WTC11 (cell line): ENCODE measurements around the gene KRTAP19-6. TPM values are rescaled to one million over a fixed set of nuclear protein-coding genes. Genes with fewer than 3 reads are reported as not detected.

ENCODE experiments used
- ATAC-seq: fragments of 200-7000 bp; cut with Tn5 transposase; 2 replicates; pipeline ENCODE4 v1.10.0; 2021; ENCODE audit warnings: mild to moderate bottlenecking, moderate library complexity
- Bru-seq: library from RNA; stranded (reverse); fragments of 400-500 nt; gene quantifications from one replicate; lab custom pipeline; 2021; lab: Mats Ljungman, UMichigan
- CTCF ChIA-PET: fragments of 300-600 bp; sonication (Branson Sonifier 250); formaldehyde crosslinking; loops from one replicate; lab custom pipeline; 2021; ENCODE audit warnings: antibody characterized with exemption; lab: Charles Lee
- POLR2A ChIA-PET: fragments of 350-600 bp; sonication (Branson Sonifier 250); formaldehyde crosslinking; loops from one replicate; lab custom pipeline; 2021; ENCODE audit warnings: antibody characterized with exemption; lab: Charles Lee
- DNase-seq: peaks from one replicate; pipeline ENCODE4 v3.0.0; 2021; ENCODE audit warnings: low spot score
- H3K27ac Mint-ChIP-seq: 2 replicates; pipeline ENCODE4 v1.8.0; 2021; ENCODE audit warnings: mixed read lengths
- H3K27me3 Mint-ChIP-seq: 2 replicates; pipeline ENCODE4 v1.8.0; 2021; ENCODE audit warnings: low read depth, mild to moderate bottlenecking, moderate library complexity, mixed read lengths
- H3K36me3 Mint-ChIP-seq: 2 replicates; pipeline ENCODE4 v1.8.0; 2021; ENCODE audit warnings: mixed read lengths
- H3K4me1 Mint-ChIP-seq: 2 replicates; pipeline ENCODE4 v1.8.0; 2022; ENCODE audit warnings: mixed read lengths
- H3K4me3 Mint-ChIP-seq: 2 replicates; pipeline ENCODE4 v1.8.0; 2021; ENCODE audit warnings: mild to moderate bottlenecking, moderate library complexity, mixed read lengths
- H3K9me3 Mint-ChIP-seq: 2 replicates; pipeline ENCODE4 v1.8.0; 2021; ENCODE audit warnings: mixed read lengths
- FOXK1 ChIP-seq: sonication (generic); formaldehyde crosslinking; IDR thresholded peaks from 2 replicates; pipeline ENCODE4 v1.8.0; 2022; ENCODE audit warnings: mild to moderate bottlenecking, moderate library complexity, missing genetic modification reagents
- GTF2I ChIP-seq: fragments of 250-450 bp; sonication (Bioruptor Pico); conservative IDR thresholded peaks from 2 replicates; pipeline ENCODE4 v1.4.0; 2021; ENCODE audit warnings: mild to moderate bottlenecking
- HMGA2 ChIP-seq: fragments of 250-450 bp; sonication (Bioruptor Pico); IDR thresholded peaks from 2 replicates; pipeline ENCODE4 v1.4.0; 2021; ENCODE audit warnings: mild to moderate bottlenecking, moderate library complexity
- IRF2 ChIP-seq: sonication (generic); formaldehyde crosslinking; IDR thresholded peaks from 2 replicates; pipeline ENCODE4 v1.8.0; 2022; ENCODE audit warnings: low read depth, missing genetic modification reagents, borderline replicate concordance
- MXD4 ChIP-seq: fragments of 250-450 bp; sonication (Bioruptor Pico); IDR thresholded peaks from 2 replicates; pipeline ENCODE4 v1.8.0; 2021; ENCODE audit warnings: mild to moderate bottlenecking, moderate library complexity, borderline replicate concordance
- NR2C2 ChIP-seq: sonication (generic); formaldehyde crosslinking; IDR thresholded peaks from 2 replicates; pipeline ENCODE4 v1.8.0; 2022; ENCODE audit warnings: mild to moderate bottlenecking, missing genetic modification reagents
- RELA ChIP-seq: sonication (generic); formaldehyde crosslinking; IDR thresholded peaks from 2 replicates; pipeline ENCODE4 v1.8.1; 2022; ENCODE audit warnings: missing genetic modification reagents, mild to moderate bottlenecking, borderline replicate concordance
- SMAD3 ChIP-seq: sonication (generic); formaldehyde crosslinking; IDR thresholded peaks from 2 replicates; pipeline ENCODE4 v1.8.0; 2022; ENCODE audit warnings: missing genetic modification reagents, mild to moderate bottlenecking, borderline replicate concordance
- SP1 ChIP-seq: sonication (generic); formaldehyde crosslinking; conservative IDR thresholded peaks from 2 replicates; pipeline ENCODE4 v1.8.1; 2022; ENCODE audit warnings: missing genetic modification reagents
- TEAD4 ChIP-seq: sonication (generic); formaldehyde crosslinking; IDR thresholded peaks from 2 replicates; pipeline ENCODE4 v1.8.0; 2022; ENCODE audit warnings: mild to moderate bottlenecking, missing genetic modification reagents
- long read RNA-seq, 3 experiments: library from RNA in 1 of 3; library from capped mRNA in 1 of 3; library from polyadenylated mRNA in 1 of 3; unstranded in 2 of 3; stranded (forward) in 1 of 3; transcript quantifications; one replicate each; pipeline ENCODE4 v2.0.0, GENCODE V29; 2021
- total RNA-seq: library from RNA; stranded (reverse); gene quantifications from 3 replicates; pipeline ENCODE4 v1.2.3, GENCODE V29; 2021
- TF ChIP-seq, protein P1 (sequence below): sonication (generic); formaldehyde crosslinking; conservative IDR thresholded peaks from 2 replicates; pipeline ENCODE4 v1.8.1; 2022; ENCODE audit warnings: mild to moderate bottlenecking, missing genetic modification reagents
- TF ChIP-seq, protein P2 (sequence below): sonication (generic); formaldehyde crosslinking; IDR thresholded peaks from 2 replicates; pipeline ENCODE4 v1.8.1; 2022; ENCODE audit warnings: low read depth, missing genetic modification reagents, borderline replicate concordance
- TF ChIP-seq, protein P3 (sequence below): sonication (generic); formaldehyde crosslinking; IDR thresholded peaks from 2 replicates; pipeline ENCODE4 v1.8.0; 2023; ENCODE audit warnings: missing genetic modification reagents, mild to moderate bottlenecking, borderline replicate concordance
- TF ChIP-seq, protein P4 (sequence below): fragments of 250-450 bp; sonication (Bioruptor Pico); IDR thresholded peaks from 2 replicates; pipeline ENCODE4 v1.9.0; 2021; ENCODE audit warnings: mild to moderate bottlenecking, borderline replicate concordance
- TF ChIP-seq, protein P5 (sequence below): fragments of 250-450 bp; sonication (Bioruptor Pico); IDR thresholded peaks from 2 replicates; pipeline ENCODE4 v2.1.2; 2022; ENCODE audit warnings: mild to moderate bottlenecking, moderate library complexity
- TF ChIP-seq, protein P6 (sequence below): sonication (generic); formaldehyde crosslinking; conservative IDR thresholded peaks from 2 replicates; pipeline ENCODE4 v1.8.1; 2023; ENCODE audit warnings: mild to moderate bottlenecking, low read depth, missing genetic modification reagents, moderate library complexity
- TF ChIP-seq, protein P7 (sequence below): sonication (generic); formaldehyde crosslinking; IDR thresholded peaks from 2 replicates; pipeline ENCODE4 v1.8.1; 2022; ENCODE audit warnings: mild to moderate bottlenecking, moderate library complexity, missing genetic modification reagents

KRTAP19-6 gene, protein sequence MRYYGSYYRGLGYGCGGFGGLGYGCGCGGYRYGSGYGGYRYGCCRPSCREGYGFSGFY
- total RNA-seq (not detected in 3 replicates), Bru-seq, nascent RNA (not detected)
- long read RNA-seq, experiment 1: 0 reads
- long read RNA-seq, experiment 2: 0 reads
- long read RNA-seq, experiment 3: 0 reads

DNA sequence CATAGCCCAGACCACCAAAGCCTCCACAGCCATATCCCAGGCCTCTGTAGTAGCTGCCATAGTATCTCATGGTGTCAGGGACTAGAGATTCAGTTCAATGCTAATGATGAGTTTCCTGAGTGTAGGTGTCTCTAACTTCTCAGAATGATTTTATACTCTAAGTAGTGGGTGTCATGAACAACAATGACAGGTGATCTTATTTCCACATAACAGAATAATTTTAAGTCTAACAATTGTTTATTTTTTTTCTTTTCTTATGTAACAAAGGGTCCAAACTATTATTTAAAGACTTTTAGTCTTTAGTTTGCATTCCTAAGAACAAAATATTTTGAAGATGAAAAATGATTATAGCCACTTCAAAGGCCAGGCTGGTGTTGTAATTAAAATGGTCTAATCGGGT lies at the start of gene KRTAP19-6:
Gene KRTAP19-6, minus strand, starts transcription at position 101 of the 400 bp plus-strand sequence. Its CDS starts 31 bp downstream, at position 70.
- DNase-seq: no peak
- no peak for ATAC-seq
- CTCF ChIA-PET: no interaction called here
- H3K4me3 Mint-ChIP-seq: no peak within 1 kb of the TSS
- no peak within 1 kb of the TSS for H3K27ac Mint-ChIP-seq
- no peaks in the 10 kb centered on the region for H3K36me3 Mint-ChIP-seq
- H3K27me3 Mint-ChIP-seq: no peaks in the 10 kb centered on the region
- peaks cover 6% of the 10 kb centered on the region for H3K9me3 Mint-ChIP-seq
- TF ChIP-seq, protein P1, sequence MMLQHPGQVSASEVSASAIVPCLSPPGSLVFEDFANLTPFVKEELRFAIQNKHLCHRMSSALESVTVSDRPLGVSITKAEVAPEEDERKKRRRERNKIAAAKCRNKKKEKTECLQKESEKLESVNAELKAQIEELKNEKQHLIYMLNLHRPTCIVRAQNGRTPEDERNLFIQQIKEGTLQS (CRISPR knock-in tag): no peak
- H3K4me1 Mint-ChIP-seq: no peaks in the 10 kb centered on the region
- POLR2A ChIA-PET: no interaction called here

DNA sequence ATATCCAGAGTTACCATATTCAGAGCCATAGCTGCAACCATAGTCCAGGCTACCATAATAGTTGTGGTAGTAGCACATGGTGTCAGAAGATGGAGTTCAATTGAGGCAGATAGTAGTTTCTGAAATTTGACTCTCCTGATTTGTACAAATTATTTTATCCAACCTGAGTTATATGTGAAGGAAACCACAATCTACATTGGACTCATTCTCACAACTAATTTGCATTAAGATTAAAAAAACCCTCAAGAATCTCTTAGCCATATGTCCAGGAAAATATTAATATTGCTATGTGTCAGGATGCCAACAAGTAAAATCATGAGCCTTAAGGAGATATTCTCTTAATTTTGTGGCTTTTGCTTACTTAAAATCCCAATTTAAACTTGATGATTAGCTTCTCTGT lies 48.6 kb upstream of the KRTAP19-6 start, which contains the start of gene KRTAP22-2:
Gene KRTAP22-2, minus strand, starts transcription at position 101 of the 400 bp plus-strand sequence.
- Mint-ChIP-seq H3K9me3 (no peaks in the 10 kb centered on the region), H3K4me3 (no peak within 1 kb of the TSS), H3K36me3 (no peaks in the 10 kb centered on the region), H3K27ac (no peak within 1 kb of the TSS), H3K27me3 (no peaks in the 10 kb centered on the region), H3K4me1 (no peaks in the 10 kb centered on the region)
- CTCF ChIA-PET: no interaction called here
- POLR2A ChIA-PET: no interaction called here
- TF ChIP-seq HMGA2 (no peak), NR2C2 (no peak), TEAD4 (CRISPR knock-in tag) (no peak), MXD4 (no peak), RELA (CRISPR knock-in tag) (no peak), SP1 (CRISPR knock-in tag) (no peak), FOXK1 (CRISPR knock-in tag) (no peak), IRF2 (CRISPR knock-in tag) (no peak), SMAD3 (CRISPR knock-in tag) (no peak), GTF2I (CRISPR knock-in tag) (no peak)
- TF ChIP-seq, protein P2, sequence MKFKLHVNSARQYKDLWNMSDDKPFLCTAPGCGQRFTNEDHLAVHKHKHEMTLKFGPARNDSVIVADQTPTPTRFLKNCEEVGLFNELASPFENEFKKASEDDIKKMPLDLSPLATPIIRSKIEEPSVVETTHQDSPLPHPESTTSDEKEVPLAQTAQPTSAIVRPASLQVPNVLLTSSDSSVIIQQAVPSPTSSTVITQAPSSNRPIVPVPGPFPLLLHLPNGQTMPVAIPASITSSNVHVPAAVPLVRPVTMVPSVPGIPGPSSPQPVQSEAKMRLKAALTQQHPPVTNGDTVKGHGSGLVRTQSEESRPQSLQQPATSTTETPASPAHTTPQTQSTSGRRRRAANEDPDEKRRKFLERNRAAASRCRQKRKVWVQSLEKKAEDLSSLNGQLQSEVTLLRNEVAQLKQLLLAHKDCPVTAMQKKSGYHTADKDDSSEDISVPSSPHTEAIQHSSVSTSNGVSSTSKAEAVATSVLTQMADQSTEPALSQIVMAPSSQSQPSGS (CRISPR knock-in tag): no peak
- TF ChIP-seq, protein P3, sequence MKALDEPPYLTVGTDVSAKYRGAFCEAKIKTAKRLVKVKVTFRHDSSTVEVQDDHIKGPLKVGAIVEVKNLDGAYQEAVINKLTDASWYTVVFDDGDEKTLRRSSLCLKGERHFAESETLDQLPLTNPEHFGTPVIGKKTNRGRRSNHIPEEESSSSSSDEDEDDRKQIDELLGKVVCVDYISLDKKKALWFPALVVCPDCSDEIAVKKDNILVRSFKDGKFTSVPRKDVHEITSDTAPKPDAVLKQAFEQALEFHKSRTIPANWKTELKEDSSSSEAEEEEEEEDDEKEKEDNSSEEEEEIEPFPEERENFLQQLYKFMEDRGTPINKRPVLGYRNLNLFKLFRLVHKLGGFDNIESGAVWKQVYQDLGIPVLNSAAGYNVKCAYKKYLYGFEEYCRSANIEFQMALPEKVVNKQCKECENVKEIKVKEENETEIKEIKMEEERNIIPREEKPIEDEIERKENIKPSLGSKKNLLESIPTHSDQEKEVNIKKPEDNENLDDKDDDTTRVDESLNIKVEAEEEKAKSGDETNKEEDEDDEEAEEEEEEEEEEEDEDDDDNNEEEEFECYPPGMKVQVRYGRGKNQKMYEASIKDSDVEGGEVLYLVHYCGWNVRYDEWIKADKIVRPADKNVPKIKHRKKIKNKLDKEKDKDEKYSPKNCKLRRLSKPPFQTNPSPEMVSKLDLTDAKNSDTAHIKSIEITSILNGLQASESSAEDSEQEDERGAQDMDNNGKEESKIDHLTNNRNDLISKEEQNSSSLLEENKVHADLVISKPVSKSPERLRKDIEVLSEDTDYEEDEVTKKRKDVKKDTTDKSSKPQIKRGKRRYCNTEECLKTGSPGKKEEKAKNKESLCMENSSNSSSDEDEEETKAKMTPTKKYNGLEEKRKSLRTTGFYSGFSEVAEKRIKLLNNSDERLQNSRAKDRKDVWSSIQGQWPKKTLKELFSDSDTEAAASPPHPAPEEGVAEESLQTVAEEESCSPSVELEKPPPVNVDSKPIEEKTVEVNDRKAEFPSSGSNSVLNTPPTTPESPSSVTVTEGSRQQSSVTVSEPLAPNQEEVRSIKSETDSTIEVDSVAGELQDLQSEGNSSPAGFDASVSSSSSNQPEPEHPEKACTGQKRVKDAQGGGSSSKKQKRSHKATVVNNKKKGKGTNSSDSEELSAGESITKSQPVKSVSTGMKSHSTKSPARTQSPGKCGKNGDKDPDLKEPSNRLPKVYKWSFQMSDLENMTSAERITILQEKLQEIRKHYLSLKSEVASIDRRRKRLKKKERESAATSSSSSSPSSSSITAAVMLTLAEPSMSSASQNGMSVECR (CRISPR knock-in tag): no peak
- TF ChIP-seq, protein P4, sequence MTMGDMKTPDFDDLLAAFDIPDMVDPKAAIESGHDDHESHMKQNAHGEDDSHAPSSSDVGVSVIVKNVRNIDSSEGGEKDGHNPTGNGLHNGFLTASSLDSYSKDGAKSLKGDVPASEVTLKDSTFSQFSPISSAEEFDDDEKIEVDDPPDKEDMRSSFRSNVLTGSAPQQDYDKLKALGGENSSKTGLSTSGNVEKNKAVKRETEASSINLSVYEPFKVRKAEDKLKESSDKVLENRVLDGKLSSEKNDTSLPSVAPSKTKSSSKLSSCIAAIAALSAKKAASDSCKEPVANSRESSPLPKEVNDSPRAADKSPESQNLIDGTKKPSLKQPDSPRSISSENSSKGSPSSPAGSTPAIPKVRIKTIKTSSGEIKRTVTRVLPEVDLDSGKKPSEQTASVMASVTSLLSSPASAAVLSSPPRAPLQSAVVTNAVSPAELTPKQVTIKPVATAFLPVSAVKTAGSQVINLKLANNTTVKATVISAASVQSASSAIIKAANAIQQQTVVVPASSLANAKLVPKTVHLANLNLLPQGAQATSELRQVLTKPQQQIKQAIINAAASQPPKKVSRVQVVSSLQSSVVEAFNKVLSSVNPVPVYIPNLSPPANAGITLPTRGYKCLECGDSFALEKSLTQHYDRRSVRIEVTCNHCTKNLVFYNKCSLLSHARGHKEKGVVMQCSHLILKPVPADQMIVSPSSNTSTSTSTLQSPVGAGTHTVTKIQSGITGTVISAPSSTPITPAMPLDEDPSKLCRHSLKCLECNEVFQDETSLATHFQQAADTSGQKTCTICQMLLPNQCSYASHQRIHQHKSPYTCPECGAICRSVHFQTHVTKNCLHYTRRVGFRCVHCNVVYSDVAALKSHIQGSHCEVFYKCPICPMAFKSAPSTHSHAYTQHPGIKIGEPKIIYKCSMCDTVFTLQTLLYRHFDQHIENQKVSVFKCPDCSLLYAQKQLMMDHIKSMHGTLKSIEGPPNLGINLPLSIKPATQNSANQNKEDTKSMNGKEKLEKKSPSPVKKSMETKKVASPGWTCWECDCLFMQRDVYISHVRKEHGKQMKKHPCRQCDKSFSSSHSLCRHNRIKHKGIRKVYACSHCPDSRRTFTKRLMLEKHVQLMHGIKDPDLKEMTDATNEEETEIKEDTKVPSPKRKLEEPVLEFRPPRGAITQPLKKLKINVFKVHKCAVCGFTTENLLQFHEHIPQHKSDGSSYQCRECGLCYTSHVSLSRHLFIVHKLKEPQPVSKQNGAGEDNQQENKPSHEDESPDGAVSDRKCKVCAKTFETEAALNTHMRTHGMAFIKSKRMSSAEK: no peak
- TF ChIP-seq, protein P5, sequence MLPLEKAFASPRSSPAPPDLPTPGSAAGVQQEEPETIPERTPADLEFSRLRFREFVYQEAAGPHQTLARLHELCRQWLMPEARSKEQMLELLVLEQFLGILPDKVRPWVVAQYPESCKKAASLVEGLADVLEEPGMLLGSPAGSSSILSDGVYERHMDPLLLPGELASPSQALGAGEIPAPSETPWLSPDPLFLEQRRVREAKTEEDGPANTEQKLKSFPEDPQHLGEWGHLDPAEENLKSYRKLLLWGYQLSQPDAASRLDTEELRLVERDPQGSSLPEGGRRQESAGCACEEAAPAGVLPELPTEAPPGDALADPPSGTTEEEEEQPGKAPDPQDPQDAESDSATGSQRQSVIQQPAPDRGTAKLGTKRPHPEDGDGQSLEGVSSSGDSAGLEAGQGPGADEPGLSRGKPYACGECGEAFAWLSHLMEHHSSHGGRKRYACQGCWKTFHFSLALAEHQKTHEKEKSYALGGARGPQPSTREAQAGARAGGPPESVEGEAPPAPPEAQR (CRISPR knock-in tag): no peak
- TF ChIP-seq, protein P6, sequence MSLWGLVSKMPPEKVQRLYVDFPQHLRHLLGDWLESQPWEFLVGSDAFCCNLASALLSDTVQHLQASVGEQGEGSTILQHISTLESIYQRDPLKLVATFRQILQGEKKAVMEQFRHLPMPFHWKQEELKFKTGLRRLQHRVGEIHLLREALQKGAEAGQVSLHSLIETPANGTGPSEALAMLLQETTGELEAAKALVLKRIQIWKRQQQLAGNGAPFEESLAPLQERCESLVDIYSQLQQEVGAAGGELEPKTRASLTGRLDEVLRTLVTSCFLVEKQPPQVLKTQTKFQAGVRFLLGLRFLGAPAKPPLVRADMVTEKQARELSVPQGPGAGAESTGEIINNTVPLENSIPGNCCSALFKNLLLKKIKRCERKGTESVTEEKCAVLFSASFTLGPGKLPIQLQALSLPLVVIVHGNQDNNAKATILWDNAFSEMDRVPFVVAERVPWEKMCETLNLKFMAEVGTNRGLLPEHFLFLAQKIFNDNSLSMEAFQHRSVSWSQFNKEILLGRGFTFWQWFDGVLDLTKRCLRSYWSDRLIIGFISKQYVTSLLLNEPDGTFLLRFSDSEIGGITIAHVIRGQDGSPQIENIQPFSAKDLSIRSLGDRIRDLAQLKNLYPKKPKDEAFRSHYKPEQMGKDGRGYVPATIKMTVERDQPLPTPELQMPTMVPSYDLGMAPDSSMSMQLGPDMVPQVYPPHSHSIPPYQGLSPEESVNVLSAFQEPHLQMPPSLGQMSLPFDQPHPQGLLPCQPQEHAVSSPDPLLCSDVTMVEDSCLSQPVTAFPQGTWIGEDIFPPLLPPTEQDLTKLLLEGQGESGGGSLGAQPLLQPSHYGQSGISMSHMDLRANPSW (CRISPR knock-in tag): no peak
- TF ChIP-seq, protein P7, sequence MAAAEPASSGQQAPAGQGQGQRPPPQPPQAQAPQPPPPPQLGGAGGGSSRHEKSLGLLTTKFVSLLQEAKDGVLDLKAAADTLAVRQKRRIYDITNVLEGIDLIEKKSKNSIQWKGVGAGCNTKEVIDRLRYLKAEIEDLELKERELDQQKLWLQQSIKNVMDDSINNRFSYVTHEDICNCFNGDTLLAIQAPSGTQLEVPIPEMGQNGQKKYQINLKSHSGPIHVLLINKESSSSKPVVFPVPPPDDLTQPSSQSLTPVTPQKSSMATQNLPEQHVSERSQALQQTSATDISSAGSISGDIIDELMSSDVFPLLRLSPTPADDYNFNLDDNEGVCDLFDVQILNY: no peak
- ATAC-seq: no peak
- DNase-seq: no peak
